CD14-positive monocyte (primary cell): ENCODE data around the gene KAZN. TPM values are rescaled to one million over a fixed set of nuclear protein-coding genes. Genes with fewer than 3 reads are reported as not detected.

Source experiments
- DNase-seq, 3 donors: peaks; one replicate each; pipeline ENCODE4 v3.0.0-alpha.2; 2011 to 2022
- H2AFZ ChIP-seq: 2 replicates; pipeline ENCODE4 v1.6.0; 2012; ENCODE audit warnings: mild to moderate bottlenecking, low read depth, low read length, inconsistent platforms; ENCODE audit not compliant: insufficient read depth, poor library complexity, severe bottlenecking
- H3K27ac ChIP-seq, 2 donors: 1 replicate in 1 of 2; 2 replicates in 1 of 2; pipeline ENCODE4 v1.5.1; 2012 to 2013; ENCODE audit warnings: low read length in 2 of 2, control low read depth in 1 of 2, inconsistent platforms in 1 of 2, low read depth in 1 of 2, mild to moderate bottlenecking in 1 of 2
- H3K27me3 ChIP-seq, 2 donors: one replicate each; pipeline versions ENCODE4 v1.6.0 to v1.6.1; 2011 to 2013; ENCODE audit warnings: low read length in 2 of 2; ENCODE audit not compliant: control insufficient read depth in 2 of 2, insufficient read depth in 2 of 2
- H3K36me3 ChIP-seq, 2 donors: replicated peaks in 1 of 2; 1 replicate in 1 of 2; 2 replicates in 1 of 2; pipeline versions ENCODE4 v1.5.1 to v1.6.1; 2012 to 2013; ENCODE audit warnings: low read length in 2 of 2, control low read depth in 1 of 2, inconsistent platforms in 1 of 2, mild to moderate bottlenecking in 1 of 2; ENCODE audit not compliant: insufficient read depth in 2 of 2, control insufficient read depth in 1 of 2
- H3K4me1 ChIP-seq, 2 donors: 1 replicate in 1 of 2; 2 replicates in 1 of 2; pipeline versions ENCODE4 v1.5.1 to v1.6.1; 2012 to 2013; ENCODE audit warnings: low read length in 2 of 2, control low read depth in 1 of 2, inconsistent platforms in 1 of 2, mild to moderate bottlenecking in 1 of 2, moderate library complexity in 1 of 2; ENCODE audit not compliant: insufficient read depth in 2 of 2, control insufficient read depth in 1 of 2
- H3K4me2 ChIP-seq: replicated peaks from 2 replicates; pipeline ENCODE3; 2012; ENCODE audit warnings: low read length, moderate library complexity, mild to moderate bottlenecking; ENCODE audit not compliant: poor library complexity, severe bottlenecking; ENCODE audit errors: extremely low read depth
- H3K4me3 ChIP-seq, 3 experiments: fragments of 200-600 bp in 1 of 3; sonication (generic) in 1 of 3; replicated peaks in 1 of 3; 1 replicate in 2 of 3; 2 replicates in 1 of 3; pipeline ENCODE4 v1.5.1; 2011 to 2013; ENCODE audit warnings: low read length in 3 of 3, mild to moderate bottlenecking in 3 of 3, control low read depth in 2 of 3, low read depth in 2 of 3, inconsistent platforms in 1 of 3, moderate library complexity in 1 of 3
- H3K79me2 ChIP-seq: 2 replicates; pipeline ENCODE4 v1.6.0; 2012; ENCODE audit warnings: mild to moderate bottlenecking, control low read depth, inconsistent platforms, low read length, moderate library complexity; ENCODE audit not compliant: insufficient read depth
- H3K9ac ChIP-seq: 2 replicates; pipeline ENCODE4 v1.6.0; 2017; ENCODE audit warnings: low read length, mild to moderate bottlenecking; ENCODE audit not compliant: insufficient read depth, poor library complexity, severe bottlenecking
- H3K9me3 ChIP-seq, 2 donors: replicated peaks in 1 of 2; 1 replicate in 1 of 2; 2 replicates in 1 of 2; pipeline versions ENCODE4 v1.5.1 to v1.6.1; 2012 to 2013; ENCODE audit warnings: low read length in 2 of 2, control low read depth in 1 of 2; ENCODE audit not compliant: control insufficient read depth in 1 of 2, insufficient read depth in 1 of 2
- H4K20me1 ChIP-seq: 2 replicates; pipeline ENCODE4 v1.6.0; 2012; ENCODE audit warnings: mild to moderate bottlenecking, low read length, control low read depth, moderate library complexity; ENCODE audit not compliant: insufficient read depth
- H3K27ac Mint-ChIP-seq, 7 donors: one replicate each; pipeline ENCODE4 v1.8.0; 2020; ENCODE audit warnings: mild to moderate bottlenecking in 7 of 7, mixed read lengths in 7 of 7, moderate library complexity in 6 of 7, inconsistent platforms in 2 of 7
- H3K27me3 Mint-ChIP-seq, 3 donors: one replicate each; pipeline ENCODE4 v1.8.0; 2021 to 2022; ENCODE audit warnings: low read depth in 3 of 3, mild to moderate bottlenecking in 3 of 3, mixed read lengths in 3 of 3, moderate library complexity in 3 of 3, inconsistent platforms in 1 of 3
- H3K36me3 Mint-ChIP-seq, 2 donors: one replicate each; pipeline ENCODE4 v1.8.0; 2020; ENCODE audit warnings: mixed read lengths in 2 of 2, inconsistent platforms in 1 of 2, mild to moderate bottlenecking in 1 of 2
- H3K4me1 Mint-ChIP-seq: one replicate; pipeline ENCODE4 v1.8.0; 2020; ENCODE audit warnings: mild to moderate bottlenecking, mixed read lengths
- H3K4me3 Mint-ChIP-seq, 2 donors: one replicate each; pipeline ENCODE4 v1.8.0; 2020; ENCODE audit warnings: mild to moderate bottlenecking in 2 of 2, mixed read lengths in 2 of 2, moderate library complexity in 1 of 2
- H3K9me3 Mint-ChIP-seq, 7 donors: one replicate each; pipeline ENCODE4 v1.8.0; 2020 to 2022; ENCODE audit warnings: mixed read lengths in 7 of 7, mild to moderate bottlenecking in 6 of 7, moderate library complexity in 6 of 7, inconsistent platforms in 2 of 7
- WGBS: methylation state at CpG from one replicate; pipeline ENCODE4 v1.1.5; 2013; ENCODE audit warnings: missing lambda C conversion rate; ENCODE audit not compliant: insufficient coverage; 5-methylcytosine and 5-hydroxymethylcytosine counted together
- intact Hi-C, 2 donors: fragments of 100-400 bp; cut with micrococcal nuclease; formaldehyde crosslinking; loops; one replicate each; pipeline versions ENCODE4 v1.15.0 to v1.15.1; 2023
- polyA plus RNA-seq, 3 donors: library from polyadenylated mRNA; depleted of rRNA in 1 of 3; unstranded in 2 of 3; stranded (reverse) in 1 of 3; fragments of 300-500 nt in 2 of 3; fragments of >200 nt in 1 of 3; fragmentation: Illumina TruSeq in 2 of 3; gene quantifications; 1 replicate in 2 of 3; 2 replicates in 1 of 3; pipeline ENCODE4 v1.2.3, GENCODE V29; 2012 to 2021
- TF ChIP-seq, protein P1 (sequence below): fragments of 200-600 bp; IDR thresholded peaks from one replicate; pipeline ENCODE4 v1.8.0; 2022; ENCODE audit warnings: antibody characterized with exemption, mild to moderate bottlenecking

KAZN gene
- polyA plus RNA-seq, 3 donors = not detected

DNA sequence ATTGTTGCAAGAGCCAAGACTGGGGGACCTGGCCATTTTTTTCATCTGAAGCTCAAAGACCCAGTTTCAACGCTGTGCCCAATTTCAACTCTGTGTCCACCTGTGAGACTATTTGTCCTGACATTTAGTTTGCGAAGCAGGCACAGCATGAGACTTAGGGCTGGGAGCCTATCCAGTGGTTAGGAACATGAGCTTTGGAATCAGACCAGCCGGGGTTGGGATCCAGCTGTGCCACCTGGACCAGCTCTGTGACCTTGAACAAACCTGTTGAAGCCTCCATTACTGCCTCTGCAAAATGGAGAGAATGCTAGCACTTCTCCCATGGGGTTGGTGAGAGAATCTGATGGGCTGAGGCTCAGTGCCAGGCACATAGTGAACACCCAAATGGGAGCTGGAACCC, 348.9 kb downstream of the KAZN start:
- Histone ChIP-seq H3K4me3 (no peak overlapping the region), H3K27ac (no peak overlapping the region), H3K27me3 (no peaks in the 10 kb centered on the region), H3K4me1 (no peaks in the 10 kb centered on the region), H4K20me1 (no peaks in the 10 kb centered on the region), H3K79me2 (no peaks in the 10 kb centered on the region), H3K9ac (no peak overlapping the region), H3K36me3 (no peaks in the 10 kb centered on the region), H2AFZ (no peak overlapping the region), H3K9me3 (no peaks in the 10 kb centered on the region), H3K4me2 (no peak overlapping the region)
- intact Hi-C loops = no loop called here
- H3K36me3 Mint-ChIP-seq = no peaks in the 10 kb centered on the region
- DNase-seq = no peak
- H3K27ac Mint-ChIP-seq = no peak overlapping the region
- H3K4me1 Mint-ChIP-seq = no peaks in the 10 kb centered on the region
- TF ChIP-seq, protein P1, sequence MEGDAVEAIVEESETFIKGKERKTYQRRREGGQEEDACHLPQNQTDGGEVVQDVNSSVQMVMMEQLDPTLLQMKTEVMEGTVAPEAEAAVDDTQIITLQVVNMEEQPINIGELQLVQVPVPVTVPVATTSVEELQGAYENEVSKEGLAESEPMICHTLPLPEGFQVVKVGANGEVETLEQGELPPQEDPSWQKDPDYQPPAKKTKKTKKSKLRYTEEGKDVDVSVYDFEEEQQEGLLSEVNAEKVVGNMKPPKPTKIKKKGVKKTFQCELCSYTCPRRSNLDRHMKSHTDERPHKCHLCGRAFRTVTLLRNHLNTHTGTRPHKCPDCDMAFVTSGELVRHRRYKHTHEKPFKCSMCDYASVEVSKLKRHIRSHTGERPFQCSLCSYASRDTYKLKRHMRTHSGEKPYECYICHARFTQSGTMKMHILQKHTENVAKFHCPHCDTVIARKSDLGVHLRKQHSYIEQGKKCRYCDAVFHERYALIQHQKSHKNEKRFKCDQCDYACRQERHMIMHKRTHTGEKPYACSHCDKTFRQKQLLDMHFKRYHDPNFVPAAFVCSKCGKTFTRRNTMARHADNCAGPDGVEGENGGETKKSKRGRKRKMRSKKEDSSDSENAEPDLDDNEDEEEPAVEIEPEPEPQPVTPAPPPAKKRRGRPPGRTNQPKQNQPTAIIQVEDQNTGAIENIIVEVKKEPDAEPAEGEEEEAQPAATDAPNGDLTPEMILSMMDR = no peak
- peaks cover 2 to 16% (median 2%) of the 10 kb centered on the region in 3 donors for H3K27me3 Mint-ChIP-seq
- H3K4me3 Mint-ChIP-seq = no peak overlapping the region
- H3K9me3 Mint-ChIP-seq = peaks cover 0 to 5% (median 0%) of the 10 kb centered on the region in 7 donors
- 91% methylated on average over 3 of the region's 3 CpGs for WGBS

DNA sequence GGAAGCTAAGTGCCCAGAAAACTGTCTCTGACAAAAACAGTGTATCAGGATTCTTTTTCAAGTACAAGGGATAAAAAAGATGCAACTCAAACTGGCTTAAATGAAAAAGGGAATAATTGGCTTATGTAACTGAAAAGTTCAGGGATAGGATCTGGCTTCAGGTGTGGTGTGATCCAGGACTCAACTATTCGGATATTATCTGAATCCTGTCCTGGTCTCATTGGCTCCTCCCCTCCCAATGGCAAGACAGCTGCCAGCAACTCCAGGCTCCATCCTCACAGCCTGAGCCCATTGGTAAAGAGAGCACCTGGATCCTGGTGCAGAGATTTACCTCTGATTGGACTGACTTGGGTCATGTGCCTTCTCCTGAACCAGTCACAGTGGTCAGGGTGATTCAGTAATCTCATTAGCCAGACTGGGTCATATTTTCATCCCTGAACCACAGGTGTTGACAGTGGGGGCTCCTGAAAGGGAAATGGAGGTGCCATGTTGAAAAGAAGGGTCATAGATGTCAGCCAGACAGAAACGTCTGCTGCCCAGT, 349.7 kb downstream of the KAZN start:
- intact Hi-C loops = no loop called here
- H3K27ac ChIP-seq = no peak overlapping the region
- H3K4me3 Mint-ChIP-seq = no peak overlapping the region

More for the DNA sequence above, 349.7 kb downstream of the KAZN start:
- Mint-ChIP-seq H3K9me3 (peaks cover 0 to 7% (median 0%) of the 10 kb centered on the region in 7 donors), H3K27me3 (peaks cover 2 to 13% (median 2%) of the 10 kb centered on the region in 3 donors), H3K27ac (no peak overlapping the region), H3K4me1 (no peaks in the 10 kb centered on the region), H3K36me3 (no peaks in the 10 kb centered on the region)
- TF ChIP-seq, protein P1 = no peak
- Histone ChIP-seq H3K79me2 (no peaks in the 10 kb centered on the region), H3K4me2 (no peak overlapping the region), H3K9me3 (no peaks in the 10 kb centered on the region), H3K4me3 (no peak overlapping the region), H3K9ac (no peak overlapping the region), H3K27me3 (no peaks in the 10 kb centered on the region), H4K20me1 (no peaks in the 10 kb centered on the region), H3K36me3 (no peaks in the 10 kb centered on the region), H2AFZ (no peak overlapping the region), H3K4me1 (no peaks in the 10 kb centered on the region)
- no peak for DNase-seq
- 100% methylated on average over 1 of the region's 2 CpGs for WGBS
